Measurements from ENCODE around the gene INTS11.
A peak's percentile ranks its signal among the peaks of the same experiment; 100 is the strongest.
"Not testable (repeated sequence)": the region's sequence is repeated elsewhere in the genome, so short reads cannot be mapped to it uniquely, and the experiment has no call there.

The INTS11 gene

GRCh38 chr1:1324524-1325287 lies at the start of gene INTS11, which contains the start of gene CPTP:
TSS of gene INTS11 (minus strand) at chr1:1324660. CDS start at chr1:1324608, 52 bp downstream.
TSS of gene CPTP (plus strand) at chr1:1324802. CDS start at chr1:1326911, 2,109 bp downstream.
- DNase-seq, result peak; percentile 81

DNA sequence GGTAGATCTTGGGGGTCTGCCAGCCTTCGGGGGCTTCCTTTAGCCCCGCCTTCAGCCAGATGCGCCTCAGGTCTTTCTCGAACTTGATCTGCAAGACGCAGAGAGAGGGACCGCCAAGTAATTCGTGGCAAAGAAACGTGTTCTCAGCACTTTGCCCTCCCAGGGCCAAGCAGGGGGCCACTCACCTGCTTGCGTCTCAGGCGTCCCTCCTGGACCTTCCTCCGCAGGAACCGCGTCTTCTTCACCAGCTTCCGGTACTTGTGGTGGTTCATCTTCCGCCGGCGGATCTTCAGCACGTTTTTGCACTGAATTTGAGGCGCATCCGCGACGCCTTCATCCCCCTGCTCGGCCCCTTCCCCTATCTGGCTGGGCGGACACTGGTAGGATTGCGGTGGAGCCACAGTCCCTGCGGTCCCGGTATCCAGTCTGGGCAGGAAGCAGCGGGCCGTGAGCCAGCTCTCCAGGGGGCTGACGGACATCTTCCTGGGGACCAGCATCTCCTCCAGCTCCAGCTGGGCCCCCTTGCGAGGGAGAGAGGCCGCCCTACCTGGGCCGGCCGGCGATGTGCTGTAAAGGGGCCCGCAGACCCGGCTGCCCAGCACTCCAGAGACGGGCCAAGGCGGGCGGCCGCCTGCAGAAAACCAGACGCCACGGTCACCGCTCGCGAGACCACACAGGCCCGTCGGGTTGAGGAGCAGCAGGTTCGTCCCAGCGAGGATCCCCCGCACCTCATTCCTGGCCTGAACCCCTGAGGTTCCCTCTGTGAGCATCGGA lies 49.5 kb upstream of the INTS11 start:
- no peak for DNase-seq

DNA sequence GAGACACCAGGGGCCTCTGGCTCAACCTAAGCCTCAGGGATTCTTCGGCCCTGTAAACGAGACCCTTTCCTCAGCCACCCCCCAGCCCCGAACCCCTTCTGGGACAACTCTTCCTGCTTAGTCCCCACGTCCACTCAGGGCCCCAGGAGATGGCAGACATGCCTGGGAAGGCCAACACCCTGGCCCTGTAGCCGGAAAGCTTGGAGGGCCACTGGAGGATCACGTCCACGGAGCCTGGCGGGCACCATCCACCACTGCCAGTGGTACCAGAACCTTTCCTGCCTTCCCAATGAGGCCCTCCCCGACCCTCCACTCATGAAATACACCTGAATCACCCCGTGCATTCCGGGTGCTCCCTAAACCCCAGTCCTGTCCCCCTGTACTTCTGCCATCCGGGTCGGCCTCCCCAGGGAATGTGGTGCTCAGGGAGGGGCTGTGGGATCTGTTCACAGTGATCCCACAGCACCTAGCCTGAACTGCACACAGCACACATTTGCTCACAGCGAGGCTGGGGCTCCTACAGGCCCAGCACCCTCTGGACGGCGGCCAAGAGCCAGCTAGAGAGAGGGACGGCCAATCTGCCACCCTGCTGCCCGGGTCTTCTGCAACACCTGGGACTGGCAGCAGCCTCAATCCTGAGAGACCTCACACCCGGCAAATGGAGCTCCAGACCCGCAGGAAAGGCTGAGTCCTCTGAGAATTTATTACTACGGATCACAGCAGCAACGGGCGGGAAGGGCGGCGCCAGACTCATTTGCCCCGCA lies 48.8 kb upstream of the INTS11 start:
- DNase-seq, result no peak

DNA sequence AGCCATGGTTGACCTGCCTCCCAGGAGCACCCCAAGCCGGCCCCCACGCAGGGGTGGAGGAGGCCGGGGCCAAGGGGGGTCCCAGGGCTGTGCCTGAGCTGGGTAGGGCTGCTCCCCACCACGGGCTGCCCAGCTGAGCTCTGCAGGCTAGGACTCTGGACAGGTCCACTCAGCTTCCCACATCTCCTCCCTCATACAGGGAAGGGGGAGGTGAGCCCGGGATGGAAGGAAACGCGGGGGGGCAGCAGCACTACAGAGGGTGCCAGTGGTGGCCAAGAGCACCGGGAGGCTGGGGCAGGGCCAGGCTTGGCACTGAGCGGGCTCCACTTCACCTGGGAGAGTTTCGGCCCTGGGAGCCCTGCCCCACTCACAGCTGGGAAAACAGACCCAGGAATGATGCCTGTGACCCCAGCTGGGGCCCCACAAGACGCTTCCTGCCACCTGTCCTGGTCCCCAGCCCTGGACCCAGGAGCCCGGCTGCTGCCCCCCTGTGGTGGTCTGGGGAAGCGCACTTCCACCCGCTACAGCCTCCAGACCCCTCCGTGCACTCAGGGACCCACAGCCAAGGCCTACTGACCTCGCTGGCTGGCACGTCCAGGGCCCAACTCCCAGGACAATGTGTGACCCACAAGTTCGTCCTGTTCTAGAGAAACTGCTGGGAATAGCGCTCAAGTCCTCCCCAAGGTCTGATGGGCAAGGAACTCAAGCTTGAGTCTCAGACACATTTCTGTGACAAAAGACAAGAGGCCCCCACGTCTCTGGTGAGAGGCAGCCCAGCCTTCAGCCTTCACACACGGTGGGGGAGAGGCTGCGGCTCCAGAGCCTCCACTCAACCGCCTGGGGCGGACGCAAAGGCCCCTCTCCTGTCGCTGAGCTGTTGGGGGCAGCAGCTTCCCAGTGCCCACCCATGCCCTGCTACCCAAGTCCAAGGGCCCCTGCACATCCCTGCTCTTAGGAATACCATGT lies 47.6 kb upstream of the INTS11 start:
- no peak for DNase-seq

- no peak for DNase-seq
Observed at GRCh38 chr1:1371364-1371745, 46.9 kb upstream of the INTS11 start.

DNA sequence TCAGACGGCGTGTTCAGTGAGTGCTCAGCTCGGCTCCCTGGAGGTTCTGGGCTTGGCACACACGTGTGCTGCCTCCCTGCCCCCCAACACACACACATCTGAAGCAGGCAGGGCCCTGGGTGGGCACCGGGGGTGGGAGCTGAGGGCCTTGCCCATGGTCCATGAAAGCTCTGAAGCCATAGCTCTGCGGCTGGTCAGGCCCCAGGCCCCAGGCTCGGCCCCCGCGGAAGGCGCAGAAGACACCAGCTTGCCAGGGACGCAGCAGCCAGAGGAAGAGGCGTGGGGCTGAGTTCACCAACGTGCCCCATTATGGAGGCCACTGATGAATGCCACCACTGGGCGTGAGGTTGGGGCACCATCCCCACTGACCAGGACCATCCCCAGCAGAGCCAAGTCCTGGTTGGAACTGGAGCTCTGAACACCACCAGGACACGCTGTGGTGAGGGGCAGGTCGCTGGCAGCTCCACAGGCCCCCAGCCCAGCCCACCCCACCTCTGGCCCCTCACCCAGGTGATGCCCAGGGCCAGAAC lies 46.4 kb upstream of the INTS11 start:
- no peak for DNase-seq

- not testable (repeated sequence) for DNase-seq
Observed at GRCh38 chr1:1370094-1370493, 45.6 kb upstream of the INTS11 start.

GRCh38 chr1:1367315-1367714 lies 42.9 kb upstream of the INTS11 start:
- DNase-seq, result no peak

- DNase-seq, result no peak
Observed at GRCh38 chr1:1366699-1367066, 42.2 kb upstream of the INTS11 start.

DNA sequence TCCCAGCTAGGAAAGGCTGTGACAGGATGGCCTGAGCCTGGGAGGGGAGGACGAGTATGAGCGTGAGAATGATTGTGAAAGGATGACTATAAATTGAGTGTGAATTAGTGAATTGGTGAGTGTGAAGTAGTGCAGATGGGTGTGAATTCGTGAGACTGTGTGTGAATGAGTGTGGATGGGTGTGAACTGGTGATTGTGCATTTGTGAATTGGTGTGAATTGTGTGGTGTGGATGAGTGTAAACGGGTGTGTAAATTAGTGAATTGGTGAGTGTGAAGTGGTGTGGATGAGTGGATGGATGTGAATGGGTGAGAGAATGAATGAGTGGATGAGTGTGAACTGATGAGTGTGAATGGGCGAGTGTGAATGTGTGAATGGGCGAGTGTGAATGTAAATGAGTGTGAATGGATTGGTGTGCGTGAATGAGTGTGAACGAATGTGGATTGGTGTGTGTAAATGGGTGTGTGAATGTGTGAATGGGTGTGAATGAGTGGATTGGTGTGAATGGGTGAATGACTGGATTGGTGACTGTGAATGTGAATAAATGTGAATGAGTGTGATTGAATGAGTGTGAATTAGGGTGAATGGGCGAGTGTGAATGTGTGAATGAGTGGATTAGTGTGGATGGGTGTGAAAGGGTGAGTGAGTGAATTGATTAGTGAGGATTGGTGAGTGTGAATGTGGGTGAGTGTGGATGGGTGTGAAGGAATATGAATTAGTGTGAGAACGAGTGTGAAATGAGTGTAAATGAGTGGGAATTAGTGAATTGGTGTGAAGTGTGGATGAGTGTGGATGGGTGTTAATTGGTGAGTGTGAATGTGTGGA lies 41.6 kb upstream of the INTS11 start:
- no peak for DNase-seq

GRCh38 chr1:1364266-1364665 lies 39.8 kb upstream of the INTS11 start:
- no peak for DNase-seq

- DNase-seq, result no peak
Observed at GRCh38 chr1:1361982-1362423, 37.5 kb upstream of the INTS11 start.

DNA sequence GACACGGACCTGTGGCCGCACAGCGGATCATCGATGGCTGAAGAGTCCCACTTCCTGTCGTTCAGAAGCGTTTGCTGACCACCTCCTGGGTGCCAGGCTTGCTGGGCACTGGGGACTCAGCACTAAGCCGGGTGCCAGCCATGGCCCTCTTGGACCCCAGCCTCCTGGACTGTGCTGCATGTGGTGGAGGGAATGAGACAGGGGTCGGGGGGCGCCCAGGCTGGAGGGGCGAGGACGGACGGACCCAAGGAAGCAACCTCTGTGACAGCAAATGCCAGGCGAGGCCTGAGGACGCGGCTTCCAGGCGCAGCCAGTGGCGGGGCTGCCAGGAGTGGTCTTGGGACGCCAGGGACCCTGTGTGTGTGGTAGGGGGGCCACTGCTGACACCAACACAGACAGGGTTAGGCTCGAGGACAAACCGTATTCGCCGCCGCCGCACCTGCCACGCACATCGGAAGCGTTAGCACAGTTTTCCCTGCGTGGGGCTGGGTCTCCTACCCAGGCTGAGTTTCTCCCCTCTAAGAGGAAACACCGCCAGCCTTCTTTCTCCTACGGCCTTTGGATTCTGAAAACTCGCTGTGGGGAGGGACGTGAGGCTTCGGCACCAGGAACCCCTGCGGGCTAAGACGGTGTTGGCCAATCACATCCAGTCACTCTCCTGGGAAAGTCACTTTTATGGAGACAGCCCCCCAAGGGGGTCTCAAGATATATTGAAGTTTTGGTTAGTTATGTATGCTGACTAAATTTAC lies 36.9 kb upstream of the INTS11 start:
- no peak for DNase-seq

DNA sequence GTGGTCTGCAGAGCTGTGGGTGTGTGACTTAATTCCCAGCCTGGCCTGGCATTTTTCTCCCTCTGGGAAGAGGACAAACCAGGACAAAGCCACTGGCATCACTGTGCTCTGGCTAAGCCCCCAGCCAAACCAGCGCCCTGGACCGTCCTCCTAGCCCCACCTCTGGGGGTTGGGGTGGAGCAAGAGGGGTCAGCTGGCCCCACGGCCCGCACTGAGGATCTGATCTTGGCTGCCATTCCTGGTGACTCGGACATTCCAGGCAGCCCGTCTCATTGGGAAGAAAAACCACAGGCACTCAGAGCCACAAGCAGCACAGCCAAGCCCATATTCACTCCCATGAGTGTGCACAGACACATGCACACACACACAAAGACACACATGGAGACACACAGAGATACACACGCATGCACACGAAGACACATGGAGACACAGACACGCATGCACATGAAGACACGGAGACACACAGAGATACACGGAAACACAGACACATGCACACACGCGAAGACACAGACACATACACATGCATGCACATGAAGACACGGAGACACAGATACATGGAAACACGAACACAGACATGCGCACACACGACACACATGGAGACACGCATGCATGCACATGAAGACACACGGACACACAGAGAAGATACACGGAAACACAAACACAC lies 36.2 kb upstream of the INTS11 start:
- DNase-seq, result peak; percentile 89

- DNase-seq, result peak; percentile 20
Observed at GRCh38 chr1:1359664-1360468, 35.4 kb upstream of the INTS11 start.

- no peak for DNase-seq
Observed at GRCh38 chr1:1359308-1359663, 34.8 kb upstream of the INTS11 start.

DNA sequence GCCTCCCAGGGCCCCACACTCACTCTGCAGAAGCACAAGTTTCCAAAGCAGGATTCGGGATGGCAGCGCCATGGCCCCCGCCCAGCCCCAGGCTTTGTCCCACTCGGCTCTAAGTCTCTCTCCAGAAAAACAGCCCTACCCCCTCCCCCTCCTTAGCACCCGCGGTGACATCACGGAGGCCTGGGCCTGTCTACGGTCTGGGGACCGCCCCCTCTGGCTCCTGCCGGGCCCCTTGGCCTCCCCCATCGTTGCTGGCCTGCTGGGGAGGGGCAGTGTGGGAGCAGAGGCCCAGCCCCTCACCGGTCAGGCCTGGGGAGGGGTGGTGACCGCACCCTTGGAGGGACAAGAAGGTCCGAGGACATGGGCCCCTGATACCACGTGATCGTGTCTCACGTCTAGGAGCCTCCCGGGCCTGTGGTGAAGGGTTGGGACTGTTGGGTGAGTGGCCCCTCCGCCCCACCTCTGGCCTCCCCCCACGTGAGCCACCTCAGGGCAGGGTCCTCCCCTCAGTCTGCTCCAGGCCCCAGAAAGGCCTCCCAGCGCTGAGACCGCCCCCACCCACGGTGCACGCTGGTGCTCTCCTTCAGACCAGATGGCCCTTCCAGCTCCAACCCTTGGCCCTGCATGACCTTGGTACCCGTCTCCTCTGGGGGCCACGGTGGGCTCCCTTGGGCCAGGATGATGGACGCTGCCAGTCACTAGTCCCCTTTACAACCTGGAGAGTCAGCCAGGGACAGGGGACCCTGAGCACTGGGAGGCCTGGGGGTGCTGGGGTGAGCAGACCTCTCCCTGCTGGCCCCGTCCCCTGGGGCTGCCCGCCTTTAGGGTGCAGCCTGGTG lies 34.2 kb upstream of the INTS11 start, which contains the start of gene MXRA8:
Gene MXRA8, minus strand, starts transcription at position 123 of the 839 bp plus-strand sequence. Its CDS starts 51 bp downstream, at position 72.
- DNase-seq, result no peak

All from 8988T (cell line).